Stimulated activated CD4-positive, alpha-beta T cell treated with anti-CD3 and anti-CD28 coated beads, TNF-alpha, amount 100 ng/mL, for 24 hours (primary cell): ENCODE results near the gene LRRC3C.
"Not testable (repeated sequence)": the region's sequence is repeated elsewhere in the genome, so short reads cannot be mapped to it uniquely, and the experiment has no call there.

ENCODE experiments used
- DNase-seq, 3 experiments: peaks; one replicate each; pipeline ENCODE4 v3.0.0-alpha.2; 2020; ENCODE audit warnings: low read depth in 3 of 3

The LRRC3C gene

DNA sequence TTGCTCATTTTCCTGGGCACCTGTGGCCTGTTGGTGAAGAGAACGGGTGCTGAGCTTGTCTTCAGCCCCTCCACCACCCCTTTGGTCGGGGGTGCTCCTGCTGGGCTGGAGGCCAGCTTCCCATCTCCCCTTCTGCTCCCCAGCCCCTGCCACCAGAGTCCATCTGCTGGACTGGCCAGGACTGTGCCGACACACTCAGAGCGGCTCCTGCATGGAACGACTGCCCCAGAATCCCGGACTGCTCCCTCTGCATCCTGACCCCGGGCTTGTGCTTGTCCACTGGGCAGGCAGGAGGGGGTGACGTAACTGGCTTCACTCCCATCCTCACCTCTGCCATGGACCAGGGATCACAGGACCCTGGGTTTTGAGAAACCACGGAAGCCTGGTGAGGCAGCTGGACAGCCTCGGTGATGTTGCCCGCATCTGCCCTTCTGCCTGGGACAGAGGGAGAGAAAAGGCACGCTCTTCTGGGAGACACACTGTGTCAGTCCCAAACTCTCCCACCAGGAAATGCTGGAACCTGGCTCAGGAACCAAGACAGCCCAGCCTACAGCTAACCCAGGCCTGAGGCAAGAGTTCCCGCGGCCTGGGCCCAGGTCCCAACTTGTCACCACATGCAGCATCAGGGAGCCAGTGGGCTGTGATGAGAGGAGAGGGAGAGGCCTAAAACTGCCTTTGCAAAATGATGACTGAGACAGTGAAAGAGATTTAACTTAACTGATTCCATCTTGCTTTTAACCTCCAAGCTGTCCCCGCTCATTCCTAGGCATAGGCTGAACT is 19.2 kb downstream of the LRRC3C start:
- no peak for DNase-seq

DNA sequence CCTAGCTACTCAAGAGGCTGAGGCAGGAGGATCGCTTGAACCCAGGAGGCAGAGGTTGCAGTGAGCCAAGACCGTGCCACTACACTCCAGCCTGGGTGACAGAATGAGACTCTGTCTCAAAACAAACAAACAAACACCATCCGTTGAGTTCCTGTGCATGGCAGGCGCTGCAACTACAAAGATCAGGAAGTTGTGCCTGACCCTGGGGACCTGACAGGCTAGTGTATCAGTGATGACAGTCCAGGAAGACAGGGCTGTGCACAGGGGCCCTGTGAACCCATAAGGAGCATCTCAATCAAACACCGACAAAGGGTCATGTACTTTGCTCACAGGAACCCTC is 20.9 kb downstream of the LRRC3C start:
- not testable (repeated sequence) for DNase-seq

DNA sequence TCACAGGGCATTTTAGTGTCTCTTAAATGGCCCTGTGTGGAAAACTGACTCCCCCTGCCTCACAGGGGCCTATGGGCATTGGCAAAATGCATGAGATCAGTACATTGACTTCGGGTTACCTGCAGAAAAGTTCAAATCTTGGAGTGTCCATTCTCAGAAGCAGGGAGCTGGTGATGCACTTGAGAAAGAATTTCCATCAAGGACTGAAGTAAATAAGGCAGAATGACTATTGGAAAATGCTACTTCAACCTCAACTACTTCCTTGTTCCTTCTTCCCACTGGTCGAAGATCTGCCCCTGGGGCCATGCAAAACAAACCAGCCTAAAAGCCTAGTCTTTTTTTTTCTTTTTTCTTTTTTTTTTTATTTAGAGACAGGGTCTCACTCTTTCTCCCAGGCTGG is 21.5 kb downstream of the LRRC3C start:
- DNase-seq, result no peak

DNA sequence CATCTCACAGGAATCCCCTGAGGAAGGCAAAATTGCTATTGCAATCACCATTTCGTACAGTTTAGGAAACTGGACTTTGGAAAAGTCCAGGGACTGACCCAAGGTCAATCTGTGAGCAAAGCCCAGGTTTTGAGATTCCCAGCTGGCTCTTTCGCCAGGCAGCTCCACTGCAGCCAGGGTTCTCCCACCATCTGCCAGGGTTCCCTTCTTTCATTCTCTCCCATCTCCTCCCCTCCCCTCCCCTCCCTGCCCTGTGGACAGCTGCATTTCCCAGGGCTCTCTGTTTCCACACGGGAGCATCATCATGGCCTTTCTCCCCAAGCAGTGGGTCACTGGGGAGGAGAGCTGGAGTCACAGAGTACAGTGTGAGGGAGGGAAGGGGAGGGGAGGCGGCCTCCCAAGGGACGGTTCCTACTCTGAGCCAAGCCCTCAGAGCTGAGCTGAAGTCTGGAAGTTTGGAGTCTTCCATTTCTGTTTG is 23.4 kb downstream of the LRRC3C start:
- no peak for DNase-seq

DNA sequence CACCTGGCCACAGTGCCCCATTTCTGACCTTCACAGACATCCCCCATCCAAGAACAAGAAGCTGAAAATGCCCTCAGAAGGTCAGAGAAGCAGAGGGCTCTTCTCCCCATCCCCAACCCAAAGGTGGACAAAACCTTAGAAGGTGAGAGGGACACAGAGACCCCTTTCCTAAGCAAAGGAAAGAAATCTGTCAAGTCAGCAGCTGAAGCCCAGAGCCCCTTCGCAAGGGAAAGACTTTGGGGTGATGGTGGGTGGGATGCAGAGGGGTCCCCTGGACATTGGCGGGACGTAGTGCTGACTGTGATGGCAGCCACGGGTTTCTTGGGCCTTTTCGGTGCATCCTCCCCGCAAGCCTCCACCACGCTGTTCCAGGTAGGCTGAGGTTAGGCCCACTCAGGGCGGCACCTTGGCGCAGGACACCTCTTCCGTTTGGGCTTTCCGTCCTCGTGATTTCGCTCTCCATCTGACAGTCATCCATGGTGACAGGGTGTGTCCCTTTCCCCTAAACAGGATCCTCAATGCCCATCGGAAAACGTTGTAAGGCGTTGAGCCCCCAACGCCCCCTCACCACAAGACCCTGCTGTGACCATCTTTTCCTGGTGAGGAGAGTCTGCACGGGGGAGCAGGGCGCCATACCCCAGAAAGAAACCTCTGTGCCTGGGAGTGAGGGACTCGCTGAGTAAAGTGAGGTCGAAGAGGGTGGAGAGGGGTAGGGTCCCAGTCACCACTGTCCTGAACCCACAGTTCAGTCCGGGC is 24.6 kb downstream of the LRRC3C start:
- no peak for DNase-seq

DNA sequence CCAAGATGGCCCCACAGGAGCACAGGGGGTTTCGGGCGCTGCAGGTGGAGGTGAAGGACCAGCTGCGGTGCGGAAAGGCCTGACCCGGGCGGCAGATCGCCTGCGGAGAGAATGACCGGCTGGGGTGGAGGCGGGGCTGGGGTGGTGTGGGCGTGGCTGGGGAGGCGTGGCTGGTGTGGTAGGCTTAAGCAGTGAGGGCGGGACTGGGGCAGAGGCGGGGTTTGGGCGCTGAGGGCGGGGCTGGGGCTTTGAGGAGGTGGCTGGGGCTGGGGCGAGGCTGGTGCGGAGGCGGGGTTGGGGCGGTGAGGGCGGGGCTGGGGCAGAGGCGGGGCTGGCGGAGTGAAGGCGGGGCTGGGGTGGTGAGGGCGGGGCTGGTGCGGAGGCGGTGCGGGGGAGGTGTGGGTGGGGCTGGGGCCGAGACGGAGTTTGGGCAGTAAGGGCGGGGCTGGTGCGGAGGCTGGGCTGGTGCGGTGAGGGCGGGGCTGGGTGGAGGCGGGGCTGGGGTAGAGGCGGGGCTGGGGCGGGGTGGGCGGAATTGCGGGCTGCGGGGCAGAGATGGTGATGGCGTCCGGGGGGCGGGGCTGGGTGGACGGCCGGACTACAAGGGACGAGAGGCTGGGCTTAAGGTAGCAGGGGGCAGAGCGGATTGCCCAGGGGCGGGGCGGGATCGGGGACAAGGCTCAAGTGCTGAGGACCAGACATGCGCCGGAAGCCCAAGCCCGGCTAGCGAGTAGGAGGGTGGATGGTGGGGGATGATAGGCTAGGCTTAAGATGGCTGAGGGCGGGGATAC is 25.3 kb downstream of the LRRC3C start:
- DNase-seq, result peak; percentile 66 to 94 (median 79)

DNA sequence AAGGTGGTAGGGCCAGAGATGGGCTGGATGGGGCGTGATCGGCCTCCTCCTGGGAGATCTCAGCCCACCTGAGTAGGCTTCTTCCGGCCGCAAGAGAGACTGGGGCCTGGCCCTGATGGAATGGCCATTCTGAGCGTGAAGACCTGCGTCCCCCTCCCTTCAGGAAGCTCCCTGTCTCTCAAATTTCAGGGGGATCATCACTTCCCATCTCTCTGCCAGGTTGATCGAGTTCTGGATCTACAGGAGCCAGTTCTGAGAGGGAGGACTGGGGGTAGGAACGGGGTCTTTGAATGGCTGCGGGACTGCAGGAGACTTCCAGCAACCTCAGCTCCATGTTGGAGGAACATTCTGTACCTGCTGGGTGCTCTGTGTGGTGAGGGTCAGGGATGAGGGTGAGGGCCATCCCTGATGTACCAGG is 25.9 kb downstream of the LRRC3C start:
- no peak for DNase-seq

DNA sequence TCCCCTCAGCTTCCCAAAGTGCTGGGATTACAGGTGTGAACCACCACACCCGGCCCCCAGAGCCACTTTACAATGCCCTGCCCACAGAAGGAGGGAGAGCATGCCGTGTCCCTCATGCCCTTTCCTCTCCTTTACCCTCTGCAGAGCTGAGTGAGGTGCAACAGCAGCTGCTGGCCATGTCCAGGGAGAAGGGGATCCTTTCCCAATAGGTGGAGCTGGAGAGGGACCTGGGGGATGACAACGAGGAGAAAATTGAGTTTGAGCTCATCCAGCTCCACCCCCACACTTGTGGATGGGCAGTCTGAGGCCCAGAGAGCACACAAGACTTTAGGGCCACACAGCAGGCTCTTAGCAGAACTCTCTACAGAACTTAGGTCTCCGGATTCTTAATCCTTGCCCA is 27.3 kb downstream of the LRRC3C start:
- no peak for DNase-seq

DNA sequence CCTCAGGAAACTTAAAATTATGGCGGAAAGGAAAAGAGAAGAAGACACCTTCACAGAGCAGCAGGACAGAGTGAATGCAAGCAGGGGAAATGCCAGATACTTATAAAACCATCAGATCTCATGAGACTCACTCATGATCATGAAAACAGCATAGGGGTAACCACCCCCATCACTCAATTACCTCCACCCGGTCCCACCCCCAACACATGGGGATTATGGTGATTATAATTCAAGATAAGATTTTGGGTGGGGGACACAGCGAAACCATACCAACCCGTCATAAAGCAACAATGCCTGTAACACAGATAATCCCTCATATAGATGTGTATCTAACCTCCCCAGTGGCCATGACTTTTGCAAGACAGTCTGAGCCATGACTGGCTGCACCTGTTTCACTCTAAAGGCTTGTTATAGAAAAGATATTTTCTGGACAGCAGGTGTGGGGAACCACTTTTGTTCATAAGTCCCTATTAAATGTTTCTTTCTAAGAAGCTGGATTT is 28.2 kb downstream of the LRRC3C start:
- no peak for DNase-seq

DNA sequence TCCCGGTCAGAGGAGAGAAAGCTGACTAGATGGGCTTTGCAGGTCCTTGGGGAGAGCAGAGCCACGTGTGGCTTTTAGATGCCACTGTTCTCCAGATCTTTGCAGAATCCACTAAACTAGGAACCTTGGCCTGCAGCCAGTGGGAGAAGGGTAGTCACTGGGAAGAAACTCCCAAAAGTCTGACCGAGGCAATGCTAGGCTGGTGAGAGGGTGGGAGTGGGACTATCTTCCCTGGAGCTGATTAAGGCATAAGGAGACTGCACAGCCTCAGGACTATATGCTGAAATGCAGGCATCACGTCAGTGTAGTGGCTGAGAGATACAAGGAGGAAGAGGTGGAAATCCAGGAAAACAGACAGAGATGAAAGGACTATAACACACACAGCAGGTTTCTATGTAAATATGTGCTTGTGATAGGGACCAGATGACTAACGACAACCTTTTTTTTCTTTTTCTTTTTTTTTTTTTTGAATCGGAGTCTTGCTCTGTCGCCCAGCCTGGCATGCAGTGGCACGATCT is 33.1 kb downstream of the LRRC3C start:
- no peak for DNase-seq

DNA sequence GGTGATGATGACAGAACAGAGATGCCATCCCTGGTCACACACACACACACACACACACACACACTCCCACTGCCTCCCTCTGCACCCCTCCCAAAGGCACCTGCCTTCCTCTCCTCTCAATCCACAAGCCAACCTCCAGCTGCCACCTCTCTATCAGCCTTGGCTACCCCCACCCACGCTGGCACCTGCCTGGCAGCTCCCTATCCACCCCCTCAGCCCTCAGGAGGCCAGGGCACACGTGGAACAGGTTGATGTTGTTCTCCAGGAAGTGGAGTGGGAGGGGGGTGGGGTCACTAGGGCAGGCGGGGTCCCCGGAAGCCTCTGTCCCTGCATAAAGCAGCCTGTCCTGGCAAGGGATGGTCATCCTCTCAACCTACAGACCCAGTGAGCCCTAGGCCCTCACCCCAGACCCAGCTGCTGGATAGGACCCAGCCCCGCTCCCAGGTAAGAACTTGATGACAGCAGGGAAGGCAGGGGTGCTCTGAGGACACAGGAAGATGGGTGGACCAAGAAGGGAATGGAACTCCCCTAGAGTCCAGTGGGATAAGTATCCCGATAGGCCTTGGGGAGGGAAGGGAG is 35.2 kb downstream of the LRRC3C start, which contains the start of gene GSDMA:
GSDMA (plus strand) TSS at position 363 of the 579 bp plus-strand sequence. CDS start 2,684 bp downstream, outside the sequence.
- DNase-seq, result peak in 1 of 3 experiments; percentile 2

DNA sequence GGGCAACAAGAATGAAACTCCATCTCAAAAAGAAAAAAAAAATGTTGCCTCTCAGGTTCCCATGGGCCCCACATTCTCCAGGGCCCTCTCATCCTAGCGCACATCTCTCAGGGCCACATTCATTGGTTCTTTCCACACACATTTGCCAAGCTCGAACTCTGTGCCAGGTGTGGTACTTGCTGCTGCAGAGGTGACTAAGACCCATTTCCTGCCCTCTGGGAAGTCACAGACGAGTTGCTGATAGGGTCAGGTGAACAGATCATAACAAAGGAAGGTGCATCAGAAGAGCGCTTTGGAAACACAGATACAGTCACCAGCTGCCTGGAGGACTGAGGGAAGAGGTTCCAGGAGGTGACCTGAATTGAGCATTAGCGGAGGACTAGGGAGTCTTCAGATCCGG is 36.3 kb downstream of the LRRC3C start:
- no peak for DNase-seq

DNA sequence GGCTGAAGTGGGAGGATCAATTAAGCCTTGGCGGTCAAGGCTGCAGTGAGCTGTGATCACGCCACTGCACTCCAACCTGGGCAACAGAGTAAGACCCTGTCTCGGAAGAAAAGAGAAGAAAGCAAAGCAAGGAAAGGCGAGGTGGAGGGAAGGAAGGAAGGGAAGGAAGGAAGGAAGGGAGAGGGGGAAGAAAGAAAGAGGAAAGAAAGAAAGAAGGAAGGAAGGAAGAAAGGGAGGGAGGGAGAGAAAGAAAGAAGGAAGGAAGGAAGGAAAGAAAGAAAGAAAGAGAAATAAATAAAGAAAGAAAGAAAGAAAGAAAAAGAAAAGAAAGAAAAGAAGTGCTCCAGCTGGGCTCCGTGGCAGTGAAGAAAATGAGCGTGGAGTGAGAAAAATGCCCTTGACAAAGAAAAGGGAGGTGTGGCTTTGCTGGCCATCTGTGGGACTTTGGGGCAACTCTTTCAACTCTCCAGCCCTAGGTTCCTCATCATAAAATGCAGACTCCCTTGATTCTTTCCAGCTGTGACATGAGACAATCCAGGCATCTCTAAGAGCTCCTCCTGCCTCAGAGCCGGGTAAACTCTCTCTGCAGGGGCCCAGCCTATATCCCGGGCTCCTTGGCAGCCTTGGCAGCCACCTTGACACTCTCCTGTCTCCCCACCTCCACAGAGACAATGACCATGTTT is 37.6 kb downstream of the LRRC3C start:
- no peak for DNase-seq

DNA sequence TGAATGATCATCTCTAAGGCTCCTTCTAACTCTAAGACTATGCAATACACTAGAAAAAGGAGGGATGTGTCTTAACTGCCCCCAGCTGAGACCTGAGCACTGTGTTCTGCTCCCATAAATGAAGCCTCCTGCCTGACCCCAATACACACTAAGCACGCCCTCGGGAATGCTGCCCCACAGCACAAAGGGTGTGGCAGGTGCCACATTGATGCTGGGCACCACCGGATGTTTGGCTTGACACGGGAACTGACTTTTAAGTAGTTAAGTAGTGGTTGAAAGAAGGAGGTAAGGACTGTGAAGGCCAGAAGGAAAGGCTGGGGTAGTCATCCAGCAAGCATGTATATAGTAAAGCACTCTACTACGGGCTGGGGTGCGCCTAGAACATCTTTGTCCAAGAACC is 39.2 kb downstream of the LRRC3C start:
- no peak for DNase-seq

DNA sequence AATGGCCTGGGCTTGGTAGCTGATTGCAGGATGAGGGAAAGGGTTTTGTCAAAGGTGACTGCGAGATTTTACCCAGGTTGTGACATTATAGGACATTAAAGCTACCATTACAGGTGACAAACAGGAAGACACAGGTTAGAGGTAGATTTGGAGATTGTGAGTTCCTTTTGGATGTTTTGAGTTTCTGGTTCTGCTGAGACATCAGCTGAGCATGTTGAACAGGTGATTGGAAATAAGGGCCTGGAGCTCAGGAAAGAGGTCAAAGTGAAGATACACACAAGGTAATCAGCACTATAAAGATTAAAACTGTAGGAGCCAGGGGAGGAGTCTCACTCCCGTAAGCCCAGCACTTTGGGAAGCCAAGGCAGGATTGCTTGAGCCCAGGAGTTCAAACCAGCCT is 41.2 kb downstream of the LRRC3C start:
- DNase-seq, result no peak

DNA sequence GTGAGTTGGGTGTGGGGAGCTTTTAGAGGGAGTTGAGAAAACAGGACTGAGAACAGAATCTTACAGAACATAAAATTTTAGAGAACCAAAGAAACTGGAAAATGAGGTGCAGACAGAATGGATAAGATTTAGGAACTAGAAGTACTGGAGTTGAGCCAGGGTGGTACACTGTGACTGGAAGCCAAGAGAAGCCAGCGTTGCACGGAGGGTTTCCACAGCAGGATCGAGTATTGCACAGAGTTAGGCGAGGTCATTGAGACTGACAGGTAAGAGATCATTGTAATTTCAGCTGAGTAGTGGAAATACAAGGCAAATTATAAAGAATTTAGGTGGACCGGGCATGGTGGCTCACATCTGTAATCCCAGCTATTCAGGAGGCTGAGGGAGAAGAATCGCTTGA is 41.8 kb downstream of the LRRC3C start:
- no peak for DNase-seq

DNA sequence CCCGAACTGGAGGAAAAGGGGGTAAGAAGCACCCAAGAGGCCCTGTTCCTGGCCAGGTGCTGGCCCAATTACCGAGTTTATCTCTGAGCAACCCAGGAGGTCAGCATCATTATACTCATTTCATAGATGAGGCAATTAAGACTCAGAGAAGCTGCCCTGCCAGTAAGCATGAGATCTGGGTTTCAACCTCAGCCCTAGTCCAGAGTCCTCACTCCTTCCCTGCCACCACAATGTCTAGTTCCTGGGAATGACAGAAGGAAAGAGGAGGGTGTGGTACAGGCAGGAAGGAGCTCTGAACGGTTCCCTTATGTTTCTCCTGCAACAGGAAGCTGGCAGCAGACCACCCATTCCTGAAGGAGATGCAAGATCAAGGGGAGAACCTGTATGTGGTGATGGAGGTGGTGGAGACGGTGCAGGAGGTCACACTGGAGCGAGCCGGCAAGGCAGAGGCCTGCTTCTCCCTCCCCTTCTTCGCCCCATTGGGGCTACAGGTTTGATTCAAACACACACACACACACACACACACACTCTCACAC is 42.7 kb downstream of the LRRC3C start:
- no peak for DNase-seq

DNA sequence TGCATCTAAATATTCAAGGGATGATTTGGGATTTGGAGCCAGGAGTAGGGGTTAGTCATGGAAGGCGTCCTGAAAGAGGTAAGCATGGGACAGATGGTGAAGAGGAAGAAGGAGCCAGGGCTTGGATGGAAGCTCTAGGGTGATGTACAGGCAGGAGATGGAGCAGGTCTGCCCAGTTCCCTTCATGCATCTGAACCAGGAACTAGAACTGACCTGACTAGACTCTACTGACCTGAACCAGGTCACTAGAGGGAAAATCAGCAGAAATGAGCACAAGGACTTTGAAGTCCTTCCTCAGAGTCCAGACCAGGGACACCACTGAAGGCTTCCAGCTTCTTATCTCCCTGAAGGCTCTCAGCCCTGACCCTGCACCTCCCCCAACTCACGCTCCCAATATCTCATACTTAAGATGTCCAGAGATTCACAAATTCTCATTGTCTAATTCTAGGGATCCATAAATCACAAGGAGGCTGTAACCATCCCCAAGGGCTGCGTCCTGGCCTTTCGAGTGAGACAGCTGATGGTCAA is 43.6 kb downstream of the LRRC3C start:
- DNase-seq, result no peak

DNA sequence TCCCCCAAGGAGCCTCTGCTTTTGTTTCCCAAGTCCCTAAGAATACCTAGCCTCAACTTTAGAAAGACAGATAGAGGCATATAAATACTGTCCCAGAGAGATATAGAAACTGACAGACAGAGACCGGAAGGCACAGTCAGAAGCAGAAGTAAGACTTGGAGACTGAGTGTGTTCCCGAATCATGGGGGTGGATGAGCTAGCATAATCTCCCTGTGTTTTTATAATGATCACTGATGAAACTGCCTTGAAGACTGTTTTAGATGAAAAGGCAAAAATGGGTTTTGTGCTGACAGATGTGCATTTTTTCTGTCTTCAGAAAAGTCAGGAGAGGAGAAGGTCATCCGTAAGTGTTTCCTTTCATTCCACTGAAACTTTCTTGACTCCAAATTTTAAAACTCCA is 44.7 kb downstream of the LRRC3C start:
- DNase-seq, result no peak

DNA sequence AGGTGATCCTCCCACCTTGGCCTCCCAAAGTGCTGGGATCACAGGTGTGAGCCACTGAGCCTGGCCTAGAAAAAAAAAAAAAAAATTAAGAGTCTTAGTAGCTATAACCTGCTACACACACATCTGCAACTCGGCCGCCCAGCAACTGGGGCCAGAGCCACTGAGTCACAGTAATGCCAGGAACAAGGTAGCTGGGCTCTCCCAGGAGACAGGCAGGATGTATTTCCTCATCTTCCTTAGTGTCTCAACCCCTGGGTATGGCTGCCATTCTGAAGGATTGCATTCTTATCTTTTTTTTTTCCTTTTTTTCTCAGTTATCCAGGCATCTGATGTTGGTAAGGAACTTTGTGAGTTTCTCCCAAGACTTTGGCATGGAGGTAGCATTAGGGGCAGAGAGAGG is 46.0 kb downstream of the LRRC3C start:
- DNase-seq, result no peak
